K562 (cell line): ENCODE results near the gene FGF11. TPM values are rescaled to one million over a fixed set of nuclear protein-coding genes. Genes with fewer than 3 reads are reported as not detected.

Experiments used
- AFF4 ChIP-seq: sonication (generic); formaldehyde crosslinking; IDR thresholded peaks from 2 replicates; pipeline ENCODE4 v1.8.0; 2023; ENCODE audit warnings: mild to moderate bottlenecking, missing genetic modification reagents
- FOXP1 ChIP-seq: sonication (generic); formaldehyde crosslinking; IDR thresholded peaks from 2 replicates; pipeline ENCODE4 v1.8.0; 2022; ENCODE audit warnings: mild to moderate bottlenecking, missing genetic modification reagents
- GABPA ChIP-seq: fragments of 200-800 bp; sonication (Bioruptor generic); conservative IDR thresholded peaks from 2 replicates; pipeline ENCODE4 v1.6.1; 2016; ENCODE audit warnings: low read depth, missing genetic modification characterization, missing compliant biosample characterization
- GABPB1 ChIP-seq: sonication (generic); formaldehyde crosslinking; IDR thresholded peaks from 2 replicates; pipeline ENCODE4 v1.8.0; 2022; ENCODE audit warnings: mild to moderate bottlenecking, missing genetic modification reagents
- LARP7 ChIP-seq: fragments of 450-650 bp; IDR thresholded peaks from 2 replicates; pipeline ENCODE4 v1.6.1; 2016
- MAX ChIP-seq: sonication (generic); formaldehyde crosslinking; IDR thresholded peaks from 2 replicates; pipeline ENCODE4 v1.9.0; 2022; ENCODE audit warnings: mild to moderate bottlenecking, missing genetic modification reagents
- MEF2D ChIP-seq: conservative IDR thresholded peaks from 2 replicates; pipeline ENCODE4 v1.6.1; 2016; ENCODE audit warnings: low read depth, missing genetic modification characterization, missing compliant biosample characterization
- NBN ChIP-seq: fragments of 450-650 bp; IDR thresholded peaks from 2 replicates; pipeline ENCODE4 v1.6.1; 2016; ENCODE audit warnings: low read depth, mild to moderate bottlenecking
- NCOA1 ChIP-seq: fragments of 450-650 bp; IDR thresholded peaks from 2 replicates; pipeline ENCODE4 v1.6.1; 2016; ENCODE audit warnings: low read depth
- NFIC ChIP-seq: fragments of 450-650 bp; IDR thresholded peaks from 2 replicates; pipeline ENCODE4 v1.6.1; 2017; ENCODE audit warnings: mild to moderate bottlenecking, inconsistent platforms
- NFRKB ChIP-seq: fragments of 450-650 bp; IDR thresholded peaks from 2 replicates; pipeline ENCODE4 v1.6.1; 2016; ENCODE audit warnings: low read depth
- NONO ChIP-seq, 2 experiments: fragments of 200-400 bp in 1 of 2; fragments of 450-650 bp in 1 of 2; formaldehyde crosslinking in 1 of 2; IDR thresholded peaks; 2 replicates each; pipeline ENCODE4 v1.6.1; 2017; ENCODE audit warnings: low read depth in 2 of 2, mild to moderate bottlenecking in 2 of 2, moderate library complexity in 2 of 2, low read length in 1 of 2
- POLR2AphosphoS2 ChIP-seq: IDR thresholded peaks from 2 replicates; pipeline ENCODE4 v1.6.1; 2012; ENCODE audit warnings: low read length, improper control_type of control experiment
- RBBP5 ChIP-seq: fragments of 200-600 bp; sonication (generic); IDR thresholded peaks from 2 replicates; pipeline ENCODE4 v1.6.1; 2012; ENCODE audit warnings: borderline replicate concordance, mild to moderate bottlenecking, low read length, control low read depth, inconsistent platforms; ENCODE audit not compliant: insufficient read depth, poor library complexity, severe bottlenecking
- RBM39 ChIP-seq: fragments of 200-400 bp; formaldehyde crosslinking; optimal IDR thresholded peaks from 2 replicates; pipeline ENCODE3; 2018; ENCODE audit warnings: low read depth, low read length
- SMAD1 ChIP-seq: fragments of 150-350 bp; IDR thresholded peaks from 2 replicates; pipeline ENCODE4 v1.6.1; 2014; ENCODE audit warnings: low read length, low read depth; ENCODE audit not compliant: partially characterized antibody
- SUPT5H ChIP-seq: fragments of 450-650 bp; IDR thresholded peaks from 2 replicates; pipeline ENCODE4 v1.6.1; 2016
- TAF7 ChIP-seq: fragments of 450-650 bp; IDR thresholded peaks from 2 replicates; pipeline ENCODE4 v1.6.1; 2016; ENCODE audit warnings: missing genetic modification characterization, missing compliant biosample characterization
- USF2 ChIP-seq: sonication (generic); formaldehyde crosslinking; IDR thresholded peaks from 2 replicates; pipeline ENCODE4 v1.5.0; 2020; ENCODE audit warnings: missing genetic modification reagents
- ZNF212 ChIP-seq: fragments of 450-650 bp; formaldehyde crosslinking; IDR thresholded peaks from 2 replicates; pipeline ENCODE4 v1.4.0; 2020; ENCODE audit warnings: mild to moderate bottlenecking
- ZNF76 ChIP-seq: fragments of 250-450 bp; sonication (Bioruptor Pico); IDR thresholded peaks from 2 replicates; pipeline ENCODE4 v1.4.0; 2020; ENCODE audit warnings: mild to moderate bottlenecking, moderate library complexity, borderline replicate concordance
- polyA plus RNA-seq, 8 experiments: library from polyadenylated mRNA; depleted of rRNA in 4 of 8; stranded (reverse) in 5 of 8; unstranded in 3 of 8; fragments of >200 nt; fragmentation: Nextera tagmentation in 2 of 8; fragmentation: Illumina TruSeq in 1 of 8; extraction: Ambion mirVana in 2 of 8; extraction: Trizol in 1 of 8; gene quantifications; 2 replicates each; pipeline versions ENCODE4 v1.2.1 to v1.2.3, GENCODE V29; 2011 to 2014; ENCODE audit warnings: inconsistent platforms in 1 of 8, missing spikeins in 1 of 8
- total RNA-seq, 7 experiments: library from RNA; depleted of rRNA in 6 of 7; stranded (reverse); fragments of >200 nt in 6 of 7; fragmentation: Illumina TruSeq in 2 of 7; extraction: Trizol in 2 of 7; gene quantifications; 2 replicates each; pipeline versions ENCODE4 v1.2.1 to v1.2.3, GENCODE V29; 2011 to 2021; ENCODE audit warnings: low replicate concordance in 1 of 7

FGF11 gene
- total and polyA plus RNA-seq, 9 of the 15 experiments (the other 6 are each of a cell fraction or from before 2014, with no cell fraction given), result 1.2 to 7.5 (median 3.0) TPM

DNA sequence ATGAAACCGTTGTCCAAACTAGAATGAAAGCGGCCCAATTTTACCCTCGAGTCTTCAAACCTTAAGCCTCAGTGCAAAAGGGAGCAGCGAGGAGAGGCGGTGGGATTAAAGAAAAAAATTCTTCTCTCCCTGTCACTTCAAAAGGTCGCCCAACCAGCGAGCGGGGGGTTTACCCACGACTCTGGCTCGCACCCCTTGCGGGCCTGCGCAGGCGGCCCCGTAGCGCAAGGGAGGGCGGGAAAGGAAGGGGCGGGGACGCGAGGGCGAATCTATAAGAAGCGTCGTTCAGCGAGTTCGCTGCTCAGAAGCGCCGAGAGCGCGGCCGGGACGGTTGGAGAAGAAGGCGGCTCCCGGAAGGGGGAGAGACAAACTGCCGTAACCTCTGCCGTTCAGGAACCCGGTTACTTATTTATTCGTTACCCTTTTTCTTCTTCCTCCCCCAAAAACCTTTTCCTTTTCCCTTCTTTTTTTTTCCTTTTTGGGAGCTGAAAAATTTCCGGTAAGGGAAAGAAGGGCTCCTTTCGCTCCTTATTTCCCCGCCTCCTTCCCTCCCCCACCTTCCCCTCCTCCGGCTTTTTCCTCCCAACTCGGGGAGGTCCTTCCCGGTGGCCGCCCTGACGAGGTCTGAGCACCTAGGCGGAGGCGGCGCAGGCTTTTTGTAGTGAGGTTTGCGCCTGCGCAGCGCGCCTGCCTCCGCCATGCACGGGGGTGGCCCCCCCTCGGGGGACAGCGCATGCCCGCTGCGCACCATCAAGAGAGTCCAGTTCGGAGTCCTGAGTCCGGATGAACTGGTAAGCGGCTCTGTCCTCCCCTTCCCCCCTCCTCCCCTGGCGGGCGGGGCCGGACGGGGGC is 45.0 kb downstream of the FGF11 start, which contains the start of gene POLR2A (continued):
- TF ChIP-seq AFF4 (CRISPR knock-in tag), result peak; percentile 92
- peak; percentile 100 for TF ChIP-seq SUPT5H
- peak; percentile 99 for TF ChIP-seq TAF7 (tag)
- no peak for TF ChIP-seq ZNF76 (CRISPR knock-in tag)
- peak; percentile 69; the same call in 1 of the 2 replicates for TF ChIP-seq NFRKB
- peak; percentile 48 for TF ChIP-seq RBBP5
- peak; percentile 66; the same call in 1 of the 2 replicates for TF ChIP-seq FOXP1
- TF ChIP-seq MEF2D (tag), result 0 out of 2 replicates have a peak, but pooled peaks have one; percentile 34
- peak; percentile 55; the same call in 1 of the 2 replicates for TF ChIP-seq LARP7
- TF ChIP-seq MAX (CRISPR knock-in tag), result peak; percentile 63
- TF ChIP-seq NCOA1, result peak; percentile 33; the same call in 1 of the 2 replicates
- TF ChIP-seq RBM39, result peak; percentile 92
- TF ChIP-seq NFIC, result peak; percentile 71
- TF ChIP-seq SMAD1, result peak; percentile 93
- peak; percentile 86; the same call in 1 of the 2 replicates for TF ChIP-seq NBN
- TF ChIP-seq ZNF212, result no peak
- peak; percentile 54; the same call in 1 of the 2 replicates for TF ChIP-seq GABPB1 (CRISPR knock-in tag)
- peak; percentile 65 for TF ChIP-seq GABPA (tag)
- peak; percentile 98 for TF ChIP-seq NONO (IDR thresholded peaks at IDR 0.05; ENCODE audit: low read depth in 2 of 2, low read length in 1 of 2)
- TF ChIP-seq USF2 (CRISPR knock-in tag), result no peak
- TF ChIP-seq POLR2AphosphoS2, result peak; percentile 95; the same call in 1 of the 2 replicates
